HCEC 1CT (cell line): ENCODE results near the gene ZDHHC14.

Source experiments
- DNase-seq: peaks from one replicate; pipeline ENCODE4 v3.0.0-alpha.2; 2017

ZDHHC14 gene

GRCh38 chr6:157469378-157469777 lies 88.4 kb downstream of the ZDHHC14 start:
- peak; percentile 23 for DNase-seq

DNA sequence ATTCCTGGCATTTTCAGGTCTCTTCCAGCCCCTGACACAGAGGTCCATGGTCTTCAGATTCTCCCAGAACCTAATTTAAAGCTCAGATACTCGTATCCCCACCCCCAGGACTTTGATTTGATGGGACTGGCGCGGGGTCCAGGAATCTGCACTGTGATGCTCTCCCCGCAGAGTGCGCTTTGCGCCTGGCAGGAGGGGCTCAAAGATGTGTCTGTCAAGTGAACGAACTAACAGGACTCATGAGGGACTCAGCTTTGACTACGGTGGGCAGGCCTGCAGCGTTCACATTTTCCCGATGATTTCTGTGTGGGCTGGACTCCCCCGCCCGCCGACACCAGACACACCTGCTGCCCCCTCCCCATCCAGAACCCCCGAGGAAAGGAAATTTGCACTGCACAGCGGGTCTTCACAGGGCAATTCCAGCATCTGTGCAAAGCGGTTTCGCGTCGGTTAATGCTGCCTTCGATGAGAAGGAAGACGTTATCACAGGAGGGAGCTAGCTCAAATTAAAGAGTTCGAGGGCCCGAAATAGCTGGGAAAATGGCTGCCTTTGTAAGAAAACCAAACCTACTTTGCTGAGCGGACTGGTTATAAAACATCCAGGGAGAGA lies 90.2 kb downstream of the ZDHHC14 start:
- no peak for DNase-seq

DNA sequence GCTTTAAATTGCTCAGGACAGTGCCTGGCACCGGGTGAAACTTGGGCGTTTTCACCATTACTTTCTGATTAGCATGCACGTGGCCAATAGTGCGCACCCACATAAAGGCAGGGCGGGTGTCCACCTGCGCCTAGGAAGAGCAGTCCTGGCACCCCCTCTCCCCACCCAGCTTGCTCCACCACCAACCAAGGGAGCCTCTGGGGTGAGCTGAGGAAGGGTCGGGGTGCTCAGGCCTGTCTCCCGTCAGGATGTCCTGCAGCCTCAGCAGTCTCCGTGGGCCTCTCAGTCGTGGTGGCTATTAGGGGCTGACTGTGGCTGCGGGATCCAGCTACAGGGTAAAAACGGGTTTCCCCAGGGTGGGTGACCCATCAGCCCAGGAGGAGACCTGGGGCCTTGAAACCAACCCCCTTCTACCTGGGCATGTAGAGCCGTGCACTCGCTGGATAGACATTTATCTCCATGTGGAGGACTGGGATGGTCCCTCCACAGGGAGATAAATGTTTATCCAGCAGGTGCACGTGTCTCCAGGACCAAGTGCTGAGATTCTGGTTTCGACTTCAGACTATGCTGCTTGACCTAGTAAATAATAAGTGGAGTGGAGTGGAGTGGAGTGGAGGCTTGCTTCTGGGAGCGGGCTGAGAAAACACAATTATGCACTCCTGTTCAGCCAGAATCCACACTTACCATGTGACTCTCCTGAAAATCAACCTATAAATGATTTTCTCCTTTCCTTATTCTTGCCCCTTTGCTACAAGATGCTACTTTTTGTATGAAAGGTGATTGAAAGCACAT lies 91.1 kb downstream of the ZDHHC14 start:
- no peak for DNase-seq

DNA sequence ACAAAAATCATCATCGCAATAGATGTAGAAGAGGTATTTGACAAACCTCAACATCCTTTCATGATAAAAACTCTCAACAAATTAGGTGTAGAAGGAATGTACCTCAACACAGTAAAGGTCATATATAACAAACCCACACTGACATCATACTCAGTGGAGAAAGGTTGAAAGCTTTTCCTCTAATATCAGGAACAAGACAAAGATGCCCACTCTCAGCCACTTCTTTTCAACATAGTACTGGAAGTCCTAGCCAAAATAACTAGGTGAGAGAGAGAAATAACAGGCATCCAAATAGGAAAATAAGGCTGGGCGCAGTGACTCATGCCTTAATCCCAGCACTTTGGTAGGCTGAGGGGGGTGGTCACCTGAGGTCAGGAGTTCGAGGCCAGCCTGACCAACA lies 95.8 kb downstream of the ZDHHC14 start:
- no peak for DNase-seq

GRCh38 chr6:157478926-157479325 lies 97.9 kb downstream of the ZDHHC14 start:
- no peak for DNase-seq

- DNase-seq = no peak
Observed at GRCh38 chr6:157479464-157480303, 98.7 kb downstream of the ZDHHC14 start.

DNA sequence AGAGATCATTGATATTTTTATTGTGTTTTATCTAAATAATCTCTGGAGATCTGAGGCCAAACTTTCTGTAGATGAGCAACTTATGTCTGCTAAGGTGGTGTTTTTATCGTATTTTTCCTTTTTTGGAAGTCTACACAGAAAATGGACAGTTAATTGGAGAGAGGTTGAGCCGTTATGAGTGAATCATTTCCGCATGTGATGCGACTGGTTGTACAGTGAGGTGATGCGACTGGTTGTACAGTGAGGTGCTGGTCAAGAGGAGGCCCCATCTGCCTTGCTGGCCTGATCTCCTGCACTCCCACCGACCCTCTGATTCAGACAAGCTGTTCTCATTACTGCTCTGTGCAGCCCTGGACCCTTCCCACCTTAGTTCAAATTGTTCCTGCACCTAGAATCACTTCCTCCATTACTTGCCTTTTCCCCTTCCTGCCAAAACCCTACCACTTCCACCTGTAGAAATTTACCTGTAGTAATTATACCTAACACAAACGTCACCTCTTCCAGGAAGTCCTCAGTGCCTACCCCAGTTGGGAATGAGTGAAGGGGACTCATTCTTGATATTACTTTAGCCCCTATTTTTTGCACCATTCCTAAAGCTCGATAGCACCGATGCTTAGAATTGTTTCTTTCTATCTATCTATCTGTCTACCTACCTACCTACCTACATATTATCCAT lies 100.3 kb downstream of the ZDHHC14 start:
- DNase-seq = no peak

DNA sequence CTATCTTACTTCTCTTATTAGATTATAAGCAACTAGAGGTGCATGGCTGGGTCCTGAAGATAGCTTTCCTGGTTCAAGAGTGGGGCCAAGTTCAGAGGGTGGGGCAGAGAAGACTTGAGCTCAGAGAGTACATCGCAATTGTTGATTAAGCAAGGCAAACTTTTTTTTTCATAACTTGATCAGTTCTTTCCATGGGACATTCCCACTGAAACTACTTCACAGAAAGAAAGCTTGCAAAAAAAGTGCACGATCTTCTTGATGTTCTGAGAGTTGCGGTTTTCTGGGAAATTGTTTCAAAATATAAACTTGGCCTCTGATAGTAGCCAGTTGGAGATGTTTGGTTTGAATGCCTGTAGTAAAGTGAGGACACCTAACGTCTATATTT lies 100.9 kb downstream of the ZDHHC14 start:
- DNase-seq = no peak

DNA sequence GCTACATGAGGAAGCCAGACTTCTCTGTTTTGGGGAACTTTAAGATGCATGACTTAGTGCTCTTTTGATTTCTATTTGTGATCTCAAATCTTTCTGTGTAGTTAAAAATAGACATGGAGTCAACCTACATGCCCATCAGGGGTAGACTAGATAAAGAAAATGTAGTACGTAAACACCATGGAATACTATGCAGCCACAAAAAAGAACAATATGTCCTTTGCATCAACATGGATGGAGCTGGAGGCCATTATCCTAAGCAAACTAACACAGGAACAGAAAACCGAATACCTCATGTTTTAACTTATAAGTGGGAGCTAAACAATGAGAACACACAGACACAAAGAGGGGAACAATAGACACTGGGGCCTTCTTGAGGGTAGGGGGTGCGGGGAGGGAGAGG lies 102.8 kb downstream of the ZDHHC14 start:
- DNase-seq = no peak

DNA sequence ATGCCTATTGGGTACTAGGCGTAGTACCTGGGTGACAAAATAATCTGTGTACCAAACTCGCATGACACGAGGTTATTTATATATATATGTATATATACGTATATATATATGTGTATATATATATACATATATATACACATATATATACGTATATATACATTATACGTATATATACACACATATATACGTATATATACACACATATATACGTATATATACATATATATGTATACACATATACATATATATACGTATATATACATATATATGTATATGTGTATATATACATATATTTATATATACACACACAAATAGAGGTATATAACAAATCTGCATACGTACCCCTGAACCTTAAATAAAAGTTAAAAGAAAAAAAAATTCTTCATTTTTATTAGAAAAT lies 103.2 kb downstream of the ZDHHC14 start:
- DNase-seq = no peak

DNA sequence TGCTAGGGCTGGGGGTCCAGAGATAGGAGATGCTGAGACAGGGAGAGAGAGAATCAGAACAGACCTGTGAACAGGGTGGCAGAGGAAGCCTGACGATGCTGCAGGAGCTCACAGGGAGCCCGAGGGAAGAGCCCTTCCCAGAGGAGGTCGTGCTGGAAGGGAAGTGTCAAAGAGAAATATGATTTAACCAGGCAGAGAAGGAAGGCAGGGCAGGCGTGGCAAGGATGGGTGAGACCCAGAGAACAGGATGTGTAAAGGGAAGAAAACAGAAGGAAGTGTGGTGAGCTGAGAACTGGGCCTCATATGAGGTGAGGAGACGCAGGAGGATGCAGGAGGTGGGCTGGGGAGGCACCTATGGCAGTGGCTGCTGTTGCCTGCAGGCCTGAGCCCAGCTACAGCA lies 105.6 kb downstream of the ZDHHC14 start:
- DNase-seq = no peak

- DNase-seq = no peak
Observed at GRCh38 chr6:157487110-157487773, 106.3 kb downstream of the ZDHHC14 start.

- no peak for DNase-seq
Observed at GRCh38 chr6:157488058-157488457, 107.1 kb downstream of the ZDHHC14 start.

- no peak for DNase-seq
Observed at GRCh38 chr6:157488716-157489118, 107.7 kb downstream of the ZDHHC14 start.

DNA sequence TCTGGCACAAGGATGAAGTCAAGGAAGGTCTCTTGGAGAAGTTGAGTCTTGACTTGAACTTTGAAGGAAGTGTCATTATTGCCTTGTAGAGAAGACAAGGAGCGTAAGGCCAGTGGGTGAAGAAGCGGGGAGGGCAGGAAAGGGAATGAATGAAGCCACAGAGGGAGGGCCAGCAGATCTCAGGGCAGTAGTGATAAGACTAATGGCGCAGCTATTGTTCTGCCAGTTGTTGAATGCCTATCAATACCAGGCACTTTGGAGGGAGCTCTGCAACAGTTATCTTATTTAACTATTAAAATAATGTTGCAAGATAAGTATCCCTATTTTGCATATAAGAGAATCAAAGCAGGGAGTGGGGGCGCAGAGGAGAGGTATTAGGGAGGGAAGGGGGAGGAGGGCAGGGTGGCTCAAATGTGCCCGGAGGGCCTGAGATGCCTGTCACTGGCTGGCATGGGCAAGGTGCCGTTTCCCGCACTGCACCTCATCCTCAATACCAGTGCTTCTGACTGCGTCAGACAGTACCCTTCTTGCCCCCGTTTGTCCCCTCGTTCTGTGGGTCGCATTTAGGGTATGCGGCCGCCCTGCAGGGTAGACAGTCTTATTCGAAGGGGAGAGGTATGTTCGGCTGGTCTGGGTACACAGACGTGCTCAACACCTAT lies 109.8 kb downstream of the ZDHHC14 start:
- no peak for DNase-seq

DNA sequence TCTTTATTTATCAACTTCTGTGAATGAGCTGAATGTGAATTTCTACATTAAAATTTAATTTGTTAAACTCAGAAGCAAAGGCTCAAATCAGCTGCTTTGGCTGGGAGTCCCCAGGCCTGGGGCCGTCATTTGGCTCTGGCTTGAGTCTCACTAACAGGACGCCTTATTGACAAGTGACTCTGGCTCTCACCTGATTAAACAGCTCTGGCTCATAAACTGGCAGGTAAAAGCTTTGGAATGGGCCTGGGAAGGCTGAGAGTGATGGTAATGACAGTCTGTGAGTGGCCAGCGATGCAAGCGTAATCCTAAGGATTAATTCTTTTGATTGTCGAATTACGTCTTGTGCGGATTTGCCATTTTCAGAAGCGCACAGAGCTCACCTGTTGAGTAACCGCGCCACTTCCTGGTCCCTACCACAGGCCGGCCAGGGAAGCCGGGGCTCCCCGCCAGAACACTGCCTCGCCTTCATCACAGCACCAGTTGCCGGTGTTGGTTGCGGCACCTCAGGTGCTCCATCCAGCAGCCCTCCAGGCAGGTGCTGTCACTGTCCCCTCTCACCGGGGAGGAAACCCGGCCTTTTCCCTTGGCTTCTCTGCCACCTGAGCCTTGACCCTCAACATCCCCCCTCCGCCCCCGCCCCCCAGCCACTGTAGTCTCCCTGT lies 110.7 kb downstream of the ZDHHC14 start:
- DNase-seq = no peak

DNA sequence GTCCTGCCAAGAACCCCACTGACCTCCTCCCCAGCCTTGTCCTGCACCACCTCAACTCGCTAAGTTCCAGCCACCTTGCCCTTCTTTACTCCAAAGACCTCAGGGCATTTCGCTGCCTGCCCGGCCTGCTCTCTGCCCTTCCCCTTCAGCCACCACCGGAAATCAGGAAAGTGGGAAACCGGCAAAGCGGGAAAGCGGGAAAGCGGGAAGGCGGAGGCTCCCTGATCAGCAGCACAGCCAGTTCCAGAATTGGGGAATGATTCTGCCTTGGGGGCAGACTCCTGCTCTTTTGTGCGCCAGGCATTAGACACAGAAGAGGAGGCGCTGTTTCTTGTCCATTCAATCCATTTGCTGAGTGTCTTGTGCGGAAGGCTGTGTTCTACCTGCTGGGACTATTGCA lies 111.3 kb downstream of the ZDHHC14 start:
- DNase-seq = no peak

GRCh38 chr6:157492741-157493140 lies 111.8 kb downstream of the ZDHHC14 start:
- no peak for DNase-seq

- DNase-seq = no peak
Observed at GRCh38 chr6:157493173-157493572, 112.2 kb downstream of the ZDHHC14 start.

GRCh38 chr6:157493576-157493975 lies 112.6 kb downstream of the ZDHHC14 start:
- DNase-seq = no peak

- no peak for DNase-seq
Observed at GRCh38 chr6:157494132-157494710, 113.2 kb downstream of the ZDHHC14 start.
